ENCODE data around the gene SMIM1.

The SMIM1 gene

GRCh38 chr1:3822421-3822820 is 49.9 kb downstream of the SMIM1 start:
- no peak for DNase-seq

GRCh38 chr1:3824650-3825049 is 52.1 kb downstream of the SMIM1 start:
- DNase-seq = no peak

- no peak for DNase-seq
These were observed 52.8 kb downstream of the SMIM1 start for GRCh38 chr1:3825356-3825755.

All from effector CD4-positive, alpha-beta T cell (primary cell).